OCI-LY1 (cell line): ENCODE data around the gene AKAP13.

ENCODE experiments used
- CTCF ChIP-seq: fragments of 200-600 bp; sonication (generic), shearing (Covaris generic); IDR thresholded peaks from 2 replicates; pipeline ENCODE4 v1.5.1; 2017; ENCODE audit warnings: mild to moderate bottlenecking, antibody characterized with exemption, low read length, moderate library complexity, mixed read lengths
- EZH2 ChIP-seq: fragments of 200-600 bp; sonication (generic), shearing (Covaris generic); IDR thresholded peaks from 2 replicates; pipeline ENCODE4 v1.8.0; 2017; ENCODE audit warnings: borderline replicate concordance, mixed run types, mild to moderate bottlenecking, antibody characterized with exemption, low read length, moderate library complexity, mixed read lengths

- TF ChIP-seq EZH2, result no peak
- TF ChIP-seq CTCF, result no peak
Measured at GRCh38 chr15:85542895-85543331, 162.5 kb downstream of the AKAP13 start.
